Limb (tissue), 2 donors: ENCODE measurements around the gene MAN2B2.
"Not testable (repeated sequence)": the region's sequence is repeated elsewhere in the genome, so short reads cannot be mapped to it uniquely, and the experiment has no call there.

ENCODE experiments used
- DNase-seq, 2 donors: peaks; one replicate each; pipeline ENCODE4 v3.0.0-alpha.2; 2016; ENCODE audit errors: extremely low spot score in 2 of 2

Gene MAN2B2

GRCh38 chr4:6613676-6614651 is 39.0 kb downstream of the MAN2B2 start:
- DNase-seq: no peak

GRCh38 chr4:6614701-6615230 is 39.8 kb downstream of the MAN2B2 start:
- DNase-seq: no peak

GRCh38 chr4:6616087-6616995 is 41.4 kb downstream of the MAN2B2 start:
- DNase-seq: no peak

- DNase-seq: no peak
Measured at GRCh38 chr4:6617246-6617645, 42.3 kb downstream of the MAN2B2 start.

- no peak for DNase-seq
Measured at GRCh38 chr4:6618386-6619115, 43.6 kb downstream of the MAN2B2 start.

GRCh38 chr4:6619116-6619465 is 44.1 kb downstream of the MAN2B2 start:
- no peak for DNase-seq

GRCh38 chr4:6619466-6620255 is 44.7 kb downstream of the MAN2B2 start:
- DNase-seq: no peak

GRCh38 chr4:6620296-6620695 is 45.3 kb downstream of the MAN2B2 start:
- DNase-seq: no peak

- no peak for DNase-seq
Measured at GRCh38 chr4:6620891-6621555, 46.0 kb downstream of the MAN2B2 start.

- no peak for DNase-seq
Measured at GRCh38 chr4:6621556-6621927, 46.6 kb downstream of the MAN2B2 start.

- no peak for DNase-seq
Measured at GRCh38 chr4:6622744-6623143, 47.8 kb downstream of the MAN2B2 start.

- no peak for DNase-seq
Measured at GRCh38 chr4:6625256-6625655, 50.3 kb downstream of the MAN2B2 start.

- DNase-seq: no peak
Measured at GRCh38 chr4:6626066-6626465, 51.1 kb downstream of the MAN2B2 start.

- DNase-seq: no peak
Measured at GRCh38 chr4:6627832-6628231, 52.8 kb downstream of the MAN2B2 start.

GRCh38 chr4:6628484-6628883 is 53.5 kb downstream of the MAN2B2 start:
- DNase-seq: not testable (repeated sequence)

- DNase-seq: no peak
Measured at GRCh38 chr4:6632125-6632524, 57.1 kb downstream of the MAN2B2 start.

- DNase-seq: no peak
Measured at GRCh38 chr4:6633091-6633906, 58.3 kb downstream of the MAN2B2 start.

- DNase-seq: no peak
Measured at GRCh38 chr4:6634746-6635145, 59.8 kb downstream of the MAN2B2 start.

- no peak for DNase-seq
Measured at GRCh38 chr4:6639137-6639680, 64.2 kb downstream of the MAN2B2 start.
